HG03571 (cell line): ENCODE results near the gene B4GALT7.

ENCODE experiments used
- ATAC-seq: cut with Tn5 transposase; IDR thresholded peaks from one replicate; pipeline ENCODE4 v1.9.1; 2021; ENCODE audit not compliant: unreplicated experiment

The B4GALT7 gene

GRCh38 chr5:177592905-177593304 lies 7.0 kb upstream of the B4GALT7 start:
- ATAC-seq: no peak

- no peak for ATAC-seq
Measured at GRCh38 chr5:177593511-177593910, 6.4 kb upstream of the B4GALT7 start.

- ATAC-seq: no peak
Measured at GRCh38 chr5:177594071-177594470, 5.9 kb upstream of the B4GALT7 start.

DNA sequence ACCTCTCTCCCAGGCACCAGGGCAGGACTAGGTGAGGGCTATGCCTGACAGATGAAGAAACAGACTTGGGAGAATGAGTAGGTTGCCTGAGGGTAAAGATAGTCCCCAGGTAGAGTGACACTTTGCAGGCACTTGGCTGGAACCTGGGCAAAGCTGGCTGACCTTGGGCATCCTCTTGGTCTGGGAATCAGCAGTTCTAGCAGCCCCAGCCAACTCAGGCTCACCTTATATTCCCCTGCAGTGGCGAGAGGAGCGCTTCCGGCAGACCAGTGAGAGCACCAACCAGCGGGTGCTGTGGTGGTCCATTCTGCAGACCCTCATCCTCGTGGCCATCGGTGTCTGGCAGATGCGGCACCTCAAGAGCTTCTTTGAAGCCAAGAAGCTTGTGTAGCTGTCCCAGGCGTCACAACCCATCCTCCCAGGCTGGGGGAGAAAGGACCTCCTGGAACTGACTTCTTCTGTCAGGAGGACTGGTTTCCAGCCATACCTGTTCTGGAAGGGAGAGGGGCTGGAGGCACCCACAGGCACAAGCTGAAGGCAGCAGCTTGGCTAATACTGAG lies 4.8 kb upstream of the B4GALT7 start:
- no peak for ATAC-seq

DNA sequence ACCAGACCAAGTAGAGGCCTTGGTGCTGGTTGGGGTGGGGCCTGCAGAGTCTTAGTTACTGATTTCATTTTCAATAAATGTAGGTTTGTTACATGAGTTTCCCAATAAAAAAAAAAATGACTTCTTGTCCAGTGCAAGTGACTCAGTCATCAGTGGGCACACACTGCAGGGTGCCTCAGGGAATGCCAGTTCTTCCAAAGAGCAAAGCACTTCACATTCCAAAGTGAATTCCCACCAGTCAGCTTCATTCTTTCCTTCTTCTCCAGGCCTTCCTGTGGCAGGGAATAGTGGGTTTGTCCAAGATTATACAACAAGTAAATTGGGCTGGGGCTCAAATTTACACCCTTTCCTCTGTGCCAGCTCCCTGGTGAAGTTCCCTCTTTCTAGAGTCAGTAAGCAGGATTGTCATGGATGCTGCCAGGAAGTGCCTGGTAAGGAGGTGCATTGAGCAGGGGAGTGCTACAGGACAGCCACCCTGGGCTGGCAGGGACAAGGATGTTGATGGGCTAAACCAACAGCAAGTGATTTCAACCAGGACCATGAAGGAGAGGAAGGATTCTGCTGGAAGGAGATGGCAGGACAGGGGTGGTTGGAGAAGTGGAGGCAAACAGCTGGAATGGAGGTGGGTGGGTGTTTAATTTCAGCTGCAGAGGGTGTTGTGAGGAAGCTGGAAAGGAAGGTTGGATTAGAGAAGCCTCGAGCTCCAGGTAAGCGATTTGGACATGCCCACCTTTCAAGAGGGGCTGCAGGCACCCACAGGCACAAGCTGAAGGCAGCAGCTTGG lies 3.7 kb upstream of the B4GALT7 start:
- no peak for ATAC-seq

GRCh38 chr5:177596775-177597238 lies 3.1 kb upstream of the B4GALT7 start:
- no peak for ATAC-seq

- no peak for ATAC-seq
Measured at GRCh38 chr5:177598477-177598876, 1.5 kb upstream of the B4GALT7 start.

DNA sequence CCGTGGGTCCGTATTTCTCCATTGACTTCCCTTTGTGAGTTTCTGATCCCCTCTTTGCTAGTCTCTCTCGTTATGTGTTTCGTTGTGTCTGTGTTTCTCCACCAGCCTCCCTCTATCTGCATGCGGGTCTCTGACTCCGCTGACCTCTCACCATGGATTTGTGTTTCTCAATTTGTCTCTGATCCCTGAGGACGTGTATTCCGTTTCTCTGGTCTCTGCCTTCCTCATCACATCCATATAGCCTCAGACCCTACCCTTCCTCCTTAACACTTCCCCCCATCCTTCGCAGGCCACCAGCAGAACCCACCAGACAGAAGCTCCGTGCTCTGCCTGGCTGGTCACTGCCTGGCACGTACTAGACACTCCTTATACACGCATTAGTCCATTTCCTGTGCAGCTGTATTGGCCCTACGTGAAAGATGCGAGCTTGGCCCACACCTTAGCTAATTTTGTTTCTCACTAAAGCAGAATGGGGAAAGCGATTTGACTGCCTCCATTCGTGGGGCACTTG lies 631 bp downstream of the B4GALT7 start:
- ATAC-seq: no peak

- ATAC-seq: no peak
Measured at GRCh38 chr5:177601126-177601525, 1.2 kb downstream of the B4GALT7 start.

- no peak for ATAC-seq
Measured at GRCh38 chr5:177601577-177602457, 1.9 kb downstream of the B4GALT7 start.

DNA sequence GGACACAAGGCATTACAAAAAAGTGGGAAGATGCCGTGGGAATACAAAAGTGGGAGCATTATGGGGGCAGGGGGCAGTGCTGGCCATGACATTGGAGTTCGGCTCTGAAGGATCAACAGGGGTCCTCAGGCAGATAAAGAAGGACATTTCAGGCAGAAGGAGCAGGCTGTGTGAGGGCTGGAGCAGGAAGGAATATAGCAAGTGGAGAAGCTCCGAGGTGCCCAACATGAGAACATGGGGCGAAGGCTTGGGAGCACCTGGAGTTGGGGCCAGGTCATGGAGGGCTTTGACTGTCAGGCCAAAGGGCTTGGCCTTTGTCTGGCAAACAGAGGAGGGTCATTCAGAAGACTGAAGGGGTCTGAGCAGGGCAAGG lies 2.5 kb downstream of the B4GALT7 start:
- ATAC-seq: no peak

GRCh38 chr5:177603631-177604030 lies 3.7 kb downstream of the B4GALT7 start:
- no peak for ATAC-seq

DNA sequence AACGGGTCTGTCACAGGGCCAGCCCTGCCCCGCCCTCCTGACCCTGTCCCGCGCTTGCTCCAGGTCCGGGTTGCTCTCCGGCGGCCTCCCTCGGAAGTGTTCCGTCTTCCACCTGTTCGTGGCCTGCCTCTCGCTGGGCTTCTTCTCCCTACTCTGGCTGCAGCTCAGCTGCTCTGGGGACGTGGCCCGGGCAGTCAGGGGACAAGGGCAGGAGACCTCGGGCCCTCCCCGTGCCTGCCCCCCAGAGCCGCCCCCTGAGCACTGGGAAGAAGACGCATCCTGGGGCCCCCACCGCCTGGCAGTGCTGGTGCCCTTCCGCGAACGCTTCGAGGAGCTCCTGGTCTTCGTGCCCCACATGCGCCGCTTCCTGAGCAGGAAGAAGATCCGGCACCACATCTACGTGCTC lies 4.2 kb downstream of the B4GALT7 start:
- no peak for ATAC-seq

DNA sequence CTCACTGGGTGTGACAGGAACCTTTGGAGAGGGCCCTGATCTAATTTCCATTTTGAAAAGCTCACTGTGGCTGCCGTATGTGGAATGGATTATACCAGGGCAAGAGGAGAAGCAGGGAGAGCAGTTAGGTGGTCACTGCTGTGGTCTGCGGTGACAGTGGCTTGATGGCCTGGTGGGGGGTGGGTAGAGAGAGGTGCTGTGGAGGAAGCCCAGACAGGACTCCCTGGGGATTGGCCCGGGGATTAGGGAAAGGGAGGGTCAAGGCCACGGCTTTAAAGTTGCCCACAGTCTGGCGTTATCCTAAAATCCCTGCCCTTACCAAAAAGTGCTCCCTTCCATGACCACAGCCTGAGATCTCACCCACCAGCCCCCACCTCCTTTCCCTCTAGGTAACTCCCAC lies 4.7 kb downstream of the B4GALT7 start:
- no peak for ATAC-seq

GRCh38 chr5:177605078-177605477 lies 5.1 kb downstream of the B4GALT7 start:
- no peak for ATAC-seq

DNA sequence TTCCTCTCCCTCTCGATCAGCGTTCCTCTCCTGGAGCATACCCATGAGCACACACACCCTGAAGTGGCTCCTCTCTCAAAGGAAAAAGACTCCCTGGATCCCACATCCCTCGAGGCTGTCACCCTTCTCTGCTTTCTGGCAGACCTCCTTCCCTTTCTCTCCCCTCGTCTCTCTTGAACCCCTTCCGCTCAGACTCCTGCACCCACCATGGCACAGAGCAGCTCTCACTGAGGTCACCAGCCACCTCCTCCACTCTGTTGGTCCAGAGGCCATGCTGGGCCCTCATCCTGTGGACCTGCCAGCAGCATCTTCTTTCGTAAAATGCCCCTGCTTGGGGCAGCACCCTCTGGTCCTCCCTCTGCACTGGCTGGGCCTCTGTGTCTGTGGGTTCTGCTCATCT lies 5.7 kb downstream of the B4GALT7 start:
- no peak for ATAC-seq

- no peak for ATAC-seq
Measured at GRCh38 chr5:177606071-177607051, 6.4 kb downstream of the B4GALT7 start.

GRCh38 chr5:177607115-177607451 lies 7.2 kb downstream of the B4GALT7 start:
- no peak for ATAC-seq

DNA sequence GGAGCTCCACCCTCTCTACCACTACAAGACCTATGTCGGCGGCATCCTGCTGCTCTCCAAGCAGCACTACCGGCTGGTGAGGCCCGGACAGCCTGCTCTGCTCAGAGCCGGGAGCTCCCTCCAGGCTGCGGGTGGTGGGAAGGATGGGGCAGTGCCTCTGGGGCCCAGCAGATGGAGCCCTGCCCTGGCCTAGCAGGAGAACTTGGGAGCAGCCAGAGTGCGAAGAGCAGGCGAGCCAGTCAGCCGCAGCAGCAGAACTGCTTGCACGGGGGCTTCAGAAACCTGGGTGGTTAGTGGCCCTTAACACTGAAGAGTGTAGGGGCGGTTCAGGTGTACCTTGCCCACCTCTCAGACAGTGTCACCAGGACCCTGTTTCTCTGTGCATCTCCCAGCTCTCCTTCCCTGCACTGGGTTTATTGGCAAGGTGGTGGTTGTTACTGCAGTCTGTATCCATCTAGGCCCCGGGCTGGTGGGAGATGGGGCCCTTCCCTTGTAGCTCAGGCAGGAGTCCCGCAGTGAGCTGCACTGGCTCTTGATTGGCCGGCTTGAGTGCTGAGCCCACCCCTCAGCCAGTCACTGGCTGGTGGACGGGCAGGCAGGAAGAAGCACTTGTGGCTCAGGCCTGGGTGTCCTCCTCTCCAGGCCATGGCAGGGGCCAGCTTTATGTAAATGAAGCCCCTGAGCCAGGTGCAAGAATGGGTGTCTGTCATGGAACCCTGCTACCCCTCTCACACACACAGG lies 7.7 kb downstream of the B4GALT7 start:
- ATAC-seq: peak; percentile 59
